Stimulated activated CD4-positive, alpha-beta T cell treated with anti-CD3 and anti-CD28 coated beads, Interleukin-4, amount 100 ng/mL, for 1 hour (primary cell): ENCODE results near the gene LRCH2.

Experiments
- DNase-seq: peaks from one replicate; pipeline ENCODE4 v3.0.0-alpha.2; 2020

The LRCH2 gene

DNA sequence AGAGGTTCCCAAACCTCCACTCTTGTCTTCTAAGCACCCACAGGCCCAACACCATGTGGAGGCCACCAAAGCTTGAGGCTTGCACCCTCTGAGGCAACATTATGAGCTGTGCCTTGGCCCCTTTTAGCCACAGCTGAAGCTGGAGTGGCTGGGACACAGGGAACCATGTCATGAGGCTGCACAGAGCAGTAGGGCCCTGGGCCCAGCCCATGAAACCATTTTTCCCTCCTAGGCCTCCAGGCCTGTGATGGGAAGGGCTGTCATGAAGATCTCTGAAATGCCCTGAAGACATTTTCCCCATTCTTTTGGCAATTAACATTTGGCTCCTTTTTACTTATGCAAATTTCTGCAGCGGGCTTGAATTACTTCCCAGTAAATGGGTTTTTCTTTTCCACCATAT is 29.9 kb downstream of the LRCH2 start:
- no peak for DNase-seq

DNA sequence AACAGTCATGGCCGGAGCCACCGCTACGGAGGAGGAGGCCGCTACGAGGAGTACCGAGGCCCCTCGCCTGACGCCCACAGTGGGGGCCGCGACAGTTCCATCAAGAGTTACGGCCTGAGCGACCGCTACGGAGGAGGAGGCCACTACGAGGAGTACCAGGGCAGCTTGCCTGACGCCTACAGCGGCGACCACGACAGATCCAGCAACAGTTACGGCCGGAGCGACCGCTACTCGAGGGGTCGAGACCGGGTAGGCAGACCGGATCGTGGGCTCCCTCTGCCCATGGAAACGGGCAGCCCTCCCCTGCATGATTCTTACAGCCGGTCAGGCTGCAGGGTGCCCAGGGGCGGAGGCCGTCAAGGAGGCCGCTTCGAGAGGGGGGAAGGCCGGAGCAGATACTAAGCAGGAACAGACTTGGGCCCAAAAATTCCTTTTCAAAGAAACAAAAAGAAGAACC is 41.6 kb downstream of the LRCH2 start:
- DNase-seq: no peak

DNA sequence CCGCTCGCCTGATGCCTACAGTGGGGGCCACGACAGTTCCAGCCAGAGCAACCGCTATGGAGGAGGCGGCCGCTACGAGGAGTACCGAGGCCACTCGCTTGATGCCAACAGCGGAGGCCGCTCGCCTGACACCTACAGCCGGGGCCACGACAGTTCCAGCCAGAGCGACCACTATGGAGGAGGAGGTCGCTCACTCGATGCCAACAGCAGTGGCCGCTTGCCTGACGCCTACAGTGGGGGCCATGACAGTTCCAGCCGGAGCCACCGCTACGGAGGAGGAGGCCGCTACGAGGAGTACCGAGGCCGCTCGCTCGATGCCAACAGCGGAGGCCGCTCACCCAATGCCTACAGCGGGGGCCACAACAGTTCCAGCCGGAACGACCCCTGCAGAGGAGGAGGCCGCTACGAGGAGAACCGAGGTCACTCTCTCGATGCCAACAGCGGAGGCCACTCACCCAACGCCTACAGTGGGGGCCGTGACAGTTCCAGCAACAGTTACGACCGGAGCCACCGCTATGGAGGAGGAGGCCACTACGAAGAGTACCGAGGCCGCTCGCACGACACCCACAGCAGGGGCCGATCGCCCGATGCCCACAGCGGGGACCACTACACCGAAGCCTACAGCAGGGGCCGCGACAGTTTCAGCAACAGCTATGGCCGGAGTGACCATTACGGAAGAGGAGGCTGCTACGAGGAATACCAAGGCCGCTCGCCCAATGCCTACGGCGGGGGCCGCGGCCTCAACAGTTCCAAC is 42.2 kb downstream of the LRCH2 start:
- no peak for DNase-seq

DNA sequence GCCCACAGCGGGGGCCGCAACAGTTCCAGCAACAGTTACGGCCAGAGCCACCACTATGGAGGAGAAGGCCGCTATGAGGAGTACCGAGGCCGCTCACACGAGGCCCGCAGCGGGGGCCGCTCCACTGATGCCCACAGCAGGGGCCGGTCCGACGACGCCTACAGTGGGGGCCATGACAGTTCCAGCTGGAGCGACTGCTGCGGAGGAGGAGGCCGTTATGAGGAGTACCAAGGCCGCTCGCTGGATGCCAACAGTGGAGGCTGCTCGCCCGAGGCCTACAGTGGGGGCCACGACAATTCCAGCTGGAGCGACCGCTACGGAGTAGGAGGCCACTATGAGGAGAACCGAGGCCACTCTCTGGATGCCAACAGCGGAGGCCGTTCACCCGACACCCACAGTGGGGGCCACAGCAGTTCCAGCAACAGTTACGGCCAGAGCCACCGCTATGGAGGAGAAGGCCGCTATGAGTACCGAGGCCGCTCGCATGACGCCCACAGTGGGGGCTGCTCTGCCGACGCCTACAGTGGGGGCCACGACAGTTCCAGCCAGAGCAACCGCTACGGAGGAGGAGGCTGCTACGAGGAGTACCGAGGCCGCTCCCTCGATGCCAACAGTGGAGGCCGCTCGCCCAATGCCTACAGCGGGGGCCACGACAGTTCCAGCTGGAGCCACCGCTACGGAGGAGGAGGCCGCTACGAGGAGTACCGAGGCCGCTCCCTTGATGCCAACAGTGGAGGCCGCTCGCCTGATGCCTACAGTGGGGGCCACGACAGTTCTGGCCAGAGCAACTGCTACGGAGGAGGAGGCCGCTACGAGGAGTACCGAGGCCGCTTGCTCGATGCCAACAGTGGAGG is 43.0 kb downstream of the LRCH2 start:
- DNase-seq: no peak

DNA sequence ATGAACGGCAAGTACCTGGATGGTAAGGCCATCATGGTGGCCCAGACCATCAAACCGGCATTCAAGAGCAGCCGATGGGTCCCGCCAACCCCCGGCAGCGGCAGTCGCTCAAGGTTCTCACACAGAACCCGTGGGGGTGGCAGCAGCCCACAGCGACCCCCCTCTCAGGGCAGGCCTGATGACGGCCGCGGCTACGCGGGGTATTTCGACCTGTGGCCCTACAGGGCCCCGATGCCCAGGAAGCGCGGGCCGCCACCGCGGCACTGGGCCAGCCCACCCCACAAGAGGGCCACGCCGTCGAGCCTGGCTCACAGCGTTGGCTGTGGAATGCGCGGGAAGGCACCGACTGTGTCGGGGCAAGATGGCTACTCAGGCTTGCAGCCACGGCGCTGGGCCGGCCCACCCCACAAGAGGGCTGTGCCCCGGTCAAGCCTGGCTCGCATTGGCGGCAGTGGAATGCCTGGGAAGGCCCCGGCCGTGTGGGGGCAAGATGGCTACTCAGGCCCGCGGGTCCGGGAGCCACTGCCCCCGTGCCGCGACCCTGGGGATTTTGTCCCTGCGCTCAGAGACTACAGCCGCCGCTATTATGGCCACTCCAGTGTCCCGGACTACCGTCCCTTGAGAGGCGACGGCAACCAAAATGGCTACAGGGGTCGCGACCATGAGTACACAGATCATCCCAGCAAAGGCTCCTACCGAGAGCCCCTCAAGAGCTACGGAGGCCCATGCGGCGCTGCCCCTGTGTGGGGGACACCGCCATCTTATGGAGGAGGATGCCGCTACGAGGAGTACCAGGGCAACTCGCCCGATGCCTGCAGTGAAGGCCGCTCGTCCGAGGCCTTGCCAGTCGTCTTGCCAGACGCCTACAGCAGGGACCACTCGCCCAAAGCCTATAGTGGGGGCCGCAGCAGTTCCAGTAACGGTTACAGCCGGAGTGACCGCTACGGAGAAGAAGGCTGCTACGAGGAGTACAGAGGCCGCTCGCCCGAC is 44.0 kb downstream of the LRCH2 start:
- DNase-seq: no peak

DNA sequence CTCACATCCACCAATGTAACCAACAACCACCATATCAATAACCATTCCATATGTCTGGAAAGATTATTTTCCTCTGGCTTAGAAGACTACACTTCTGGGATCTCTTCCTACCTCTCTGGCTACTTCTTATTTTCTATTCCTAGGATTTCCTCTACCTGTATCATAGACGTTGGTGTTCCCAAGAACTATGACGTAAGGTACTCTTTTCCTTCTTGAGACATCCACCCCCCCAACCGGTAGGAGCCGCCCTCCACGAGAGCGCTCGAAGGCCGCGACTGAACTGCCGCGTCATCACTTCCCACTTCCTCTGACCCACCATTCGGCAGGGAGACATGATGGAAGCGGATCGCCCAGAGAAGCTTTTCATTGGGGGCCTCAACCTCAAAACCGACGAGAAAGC is 44.8 kb downstream of the LRCH2 start, which contains the start of gene RBMXL3:
TSS of gene RBMXL3 (plus strand) at position 301 of the 400 bp plus-strand sequence. CDS start at position 333, 32 bp downstream.
- no peak for DNase-seq

DNA sequence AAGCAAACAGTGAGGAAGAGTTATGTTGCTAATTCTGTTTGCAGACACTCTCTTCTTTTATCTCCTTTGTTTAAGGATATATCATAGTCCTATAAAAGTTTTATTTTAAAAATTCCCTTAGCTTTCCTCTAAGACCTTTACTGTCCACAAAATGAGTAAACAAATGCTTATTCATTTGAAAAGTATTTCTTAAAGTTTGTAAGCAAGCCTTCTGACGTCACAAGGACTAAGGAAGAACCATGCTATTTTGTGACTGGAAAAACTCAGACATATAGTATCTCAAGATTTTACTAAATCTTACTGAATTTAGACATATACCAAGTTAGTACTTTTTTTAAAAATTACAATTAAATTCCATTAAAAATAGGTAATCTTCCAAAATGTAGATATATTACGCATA is 49.9 kb downstream of the LRCH2 start:
- DNase-seq: no peak

DNA sequence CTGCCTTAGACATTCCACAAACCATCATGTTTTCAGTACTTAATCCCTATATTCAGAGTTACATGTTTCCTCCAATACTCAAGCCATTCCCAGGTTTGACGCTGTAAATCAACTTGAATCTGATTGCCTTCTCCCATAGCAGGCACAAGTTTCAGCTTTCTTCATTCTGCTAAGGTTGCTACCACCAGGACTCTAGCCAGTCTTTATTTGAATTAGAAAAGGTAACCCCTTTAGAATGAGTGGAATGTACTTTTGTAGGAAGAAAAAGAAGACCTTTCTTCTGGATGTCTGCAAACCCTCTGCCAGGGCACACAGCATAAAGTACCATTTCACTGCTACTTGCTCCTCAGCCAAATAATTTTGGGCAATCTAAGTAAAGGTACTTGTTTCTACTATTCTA is 55.4 kb downstream of the LRCH2 start:
- DNase-seq: no peak

DNA sequence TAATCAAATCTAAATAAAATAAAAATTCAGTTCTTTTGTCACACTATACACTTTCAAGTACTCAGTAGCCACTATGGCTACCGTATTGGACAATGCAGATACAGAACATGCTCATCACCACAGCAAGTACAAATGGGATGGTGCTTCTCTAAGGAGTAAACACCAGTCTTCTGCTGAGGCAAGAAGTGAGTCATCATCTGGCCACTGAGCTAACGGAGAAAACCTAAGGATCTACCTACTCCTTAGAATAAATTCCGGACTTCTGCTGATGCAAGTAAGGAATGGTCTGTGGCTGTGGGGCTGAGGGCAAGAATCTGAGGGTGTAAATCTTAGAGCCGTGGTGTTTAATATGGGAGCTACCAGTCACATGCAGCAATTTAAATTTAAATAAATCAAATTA is 56.0 kb downstream of the LRCH2 start:
- DNase-seq: no peak

DNA sequence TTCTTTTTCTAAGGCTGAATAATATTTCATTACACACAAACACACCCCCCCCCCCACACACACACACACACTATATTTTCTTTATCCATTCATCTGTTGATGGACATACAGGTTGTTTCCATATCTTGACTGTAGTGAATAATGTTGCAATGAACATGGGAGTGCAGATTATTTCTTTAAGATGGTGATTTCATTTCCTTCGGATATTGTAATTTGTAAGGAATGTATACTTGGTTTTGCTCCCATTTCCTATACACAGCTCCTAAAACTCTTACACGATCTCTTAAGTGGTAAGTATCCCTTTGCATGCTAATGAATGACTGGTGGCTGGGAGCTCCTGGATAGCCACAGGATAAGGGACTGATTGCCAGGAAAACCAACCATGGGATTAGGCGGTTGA is 59.3 kb downstream of the LRCH2 start:
- no peak for DNase-seq

DNA sequence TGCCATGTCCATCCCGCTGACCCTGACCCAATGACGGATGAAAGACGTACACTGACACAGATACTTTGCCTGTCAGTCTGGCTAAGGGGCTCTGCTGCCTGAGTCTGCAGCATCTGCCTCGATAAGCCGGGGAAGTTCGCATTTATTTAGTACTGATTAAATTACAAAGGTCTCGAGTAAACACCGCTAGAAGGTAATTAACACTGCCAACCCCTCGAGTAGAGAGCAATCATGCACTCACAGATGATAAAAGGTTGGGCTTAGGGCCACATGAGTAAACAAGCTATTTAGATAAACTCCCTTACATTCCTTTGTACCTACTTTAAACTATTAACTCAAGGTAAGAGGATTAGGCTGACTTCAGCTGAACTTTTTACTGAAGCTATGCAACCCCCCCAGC is 60.7 kb downstream of the LRCH2 start:
- DNase-seq: no peak

DNA sequence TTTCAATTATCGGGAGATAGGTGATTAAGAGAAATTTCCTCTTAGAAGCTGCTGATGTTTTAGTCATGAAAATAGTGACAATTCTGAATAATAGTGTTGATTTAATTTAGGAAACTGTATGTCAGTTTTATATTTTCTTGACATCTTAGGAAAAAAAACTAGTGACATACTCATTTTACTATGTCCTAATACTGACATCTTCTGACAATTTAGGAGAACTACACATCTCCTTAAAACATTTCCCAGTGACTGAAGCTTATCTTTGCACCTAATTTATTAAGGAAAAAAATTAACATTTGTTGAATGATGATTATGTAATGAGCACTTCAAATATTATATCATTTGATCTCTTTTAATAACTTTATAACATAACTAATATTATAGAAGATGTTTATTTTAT is 86.7 kb downstream of the LRCH2 start:
- DNase-seq: no peak

DNA sequence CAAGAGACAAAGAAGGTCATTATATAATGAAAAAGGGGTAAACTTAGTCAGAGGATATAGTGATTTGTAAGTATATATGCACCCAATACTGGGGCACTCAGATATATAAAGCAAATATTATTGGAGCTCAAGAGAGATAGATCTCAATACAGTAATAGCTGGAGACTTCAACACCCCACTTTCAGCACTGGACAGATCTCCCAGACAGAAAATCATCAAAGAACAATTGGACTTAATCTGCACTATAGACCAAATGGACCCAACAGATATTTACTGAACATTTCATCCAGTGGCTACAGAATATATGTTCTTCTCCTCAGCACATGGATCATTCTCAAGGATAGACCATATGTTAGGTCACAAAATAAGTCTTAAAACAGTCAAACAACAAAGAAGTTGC is 91.8 kb downstream of the LRCH2 start:
- no peak for DNase-seq

DNA sequence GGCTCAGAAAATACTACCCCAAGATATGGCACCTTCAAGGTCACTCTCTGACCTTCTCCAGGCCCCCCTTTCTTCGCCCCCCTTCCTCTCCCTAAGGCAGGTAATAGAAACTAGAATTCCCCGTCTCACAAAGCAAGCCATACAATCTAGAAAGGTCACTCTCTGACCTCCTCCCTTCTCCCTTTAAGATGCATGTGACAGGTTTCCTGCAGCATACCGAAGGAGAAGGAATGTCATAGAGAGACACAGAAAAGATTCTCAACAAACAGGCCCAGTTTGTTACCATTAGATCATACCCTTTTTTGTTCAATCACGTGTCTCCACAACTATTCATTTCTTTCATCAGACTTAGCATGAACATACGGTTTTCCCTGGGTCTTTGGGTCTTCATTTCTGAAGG is 95.9 kb downstream of the LRCH2 start:
- DNase-seq: no peak

DNA sequence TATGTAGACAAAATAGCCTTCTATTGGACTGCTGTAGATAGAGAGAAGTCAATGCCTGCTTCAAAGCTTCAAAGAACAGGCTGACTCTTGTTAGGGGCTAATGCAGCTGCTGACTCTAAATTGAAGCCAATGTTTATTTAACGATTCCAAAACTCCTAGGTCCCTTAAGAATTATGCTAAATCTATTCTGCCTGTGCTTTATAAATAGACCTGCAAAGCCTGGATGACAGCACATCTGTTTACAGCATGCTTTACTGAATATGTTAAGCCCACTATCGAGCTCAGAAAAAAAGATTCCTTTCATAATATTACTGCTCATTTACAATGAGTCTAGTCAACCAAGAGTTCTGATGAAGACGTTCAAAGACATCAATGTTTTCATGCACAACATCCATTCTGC is 99.5 kb downstream of the LRCH2 start:
- DNase-seq: no peak

DNA sequence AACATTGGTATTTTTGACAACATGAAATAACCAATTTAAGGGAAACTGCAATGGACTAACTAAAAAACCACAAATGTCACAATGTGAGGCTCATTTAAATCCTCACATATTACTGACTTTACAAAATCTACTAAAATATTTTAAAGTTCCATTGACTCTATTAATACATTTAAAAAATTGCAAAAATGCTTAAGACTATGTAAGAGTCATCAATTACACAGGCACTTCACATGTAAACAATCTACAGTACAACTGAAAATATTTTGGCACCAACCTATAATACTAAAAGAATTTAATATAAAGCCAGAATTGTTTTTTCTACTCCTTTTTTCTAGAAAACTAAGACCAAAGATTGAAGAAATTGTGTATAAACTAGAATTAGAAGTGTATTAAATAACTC is 121.5 kb downstream of the LRCH2 start:
- no peak for DNase-seq

DNA sequence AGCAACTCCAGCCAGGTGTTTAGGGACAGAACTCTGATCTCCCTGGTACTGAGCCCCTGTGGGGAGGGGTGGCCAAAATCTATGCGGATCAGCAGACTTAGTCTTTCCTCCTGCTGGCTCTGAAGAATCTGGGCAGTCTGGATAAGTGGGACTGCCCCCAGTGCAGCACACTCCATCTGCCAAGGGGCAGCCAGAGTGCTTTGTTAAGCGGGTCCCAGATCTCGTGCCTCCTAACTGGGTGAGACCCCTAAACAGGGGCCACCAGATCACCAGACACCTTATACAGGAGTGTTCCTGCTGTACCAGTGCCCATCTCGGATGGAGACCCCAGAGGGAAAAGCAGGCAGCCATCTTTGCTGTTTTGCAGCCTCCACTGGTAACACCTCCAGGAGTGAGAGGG is 135.0 kb downstream of the LRCH2 start:
- DNase-seq: no peak

DNA sequence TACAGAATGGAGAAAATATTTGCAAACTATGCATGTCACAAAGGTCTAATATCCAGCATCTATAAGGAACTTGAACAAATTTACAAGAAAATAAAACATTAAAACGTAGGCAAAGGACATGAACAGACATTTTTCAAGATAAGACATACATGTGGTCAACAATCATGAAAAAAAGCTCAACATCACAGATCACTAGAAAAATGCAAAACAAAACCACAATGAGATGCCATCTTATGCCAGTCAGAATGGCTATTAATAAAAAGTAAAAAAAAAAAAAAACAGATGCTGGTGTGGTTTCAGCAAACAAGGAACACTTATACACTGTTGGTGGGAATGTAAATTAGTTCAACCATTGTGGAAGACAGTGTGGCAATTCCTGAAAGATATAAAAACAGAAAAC is 140.7 kb downstream of the LRCH2 start:
- no peak for DNase-seq

DNA sequence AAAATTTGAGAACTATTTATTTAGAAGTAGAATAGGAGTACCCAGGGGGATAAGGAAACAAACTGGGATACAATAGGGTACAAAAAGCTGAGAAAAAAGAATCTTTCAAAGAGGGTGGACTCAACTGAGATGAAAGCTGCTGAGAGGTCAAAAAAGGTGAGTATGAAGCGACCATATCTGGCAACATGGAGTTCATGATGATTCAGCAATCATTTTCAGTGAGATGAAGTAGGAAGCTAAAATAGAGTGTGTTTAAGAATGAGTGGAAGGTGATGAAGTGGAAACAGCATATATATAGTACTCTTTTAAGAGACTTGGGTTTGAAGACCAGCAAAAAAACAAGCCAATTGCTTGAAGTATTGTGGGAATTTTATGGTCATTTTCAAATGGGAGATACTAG is 144.5 kb downstream of the LRCH2 start:
- DNase-seq: no peak

DNA sequence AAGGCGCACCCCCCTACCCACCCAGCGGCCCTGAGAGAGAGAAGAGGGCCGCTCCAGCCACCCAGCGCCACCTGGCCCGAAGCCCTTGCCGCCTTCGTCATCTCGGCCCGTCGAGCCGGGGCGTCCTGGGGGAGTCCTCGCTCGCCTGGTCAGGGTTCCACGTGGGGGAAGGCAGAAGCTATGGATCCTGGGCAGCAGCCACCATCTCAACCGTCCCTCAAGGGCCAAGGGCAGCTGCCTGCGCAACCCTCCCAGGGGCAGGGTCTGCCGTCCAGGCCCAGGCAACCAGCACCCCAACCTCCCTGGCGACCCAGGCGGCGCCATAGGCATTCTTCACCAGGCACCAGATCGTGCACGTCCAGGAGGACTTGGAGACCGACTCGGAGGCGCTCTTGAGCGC is 165.0 kb downstream of the LRCH2 start:
- no peak for DNase-seq

DNA sequence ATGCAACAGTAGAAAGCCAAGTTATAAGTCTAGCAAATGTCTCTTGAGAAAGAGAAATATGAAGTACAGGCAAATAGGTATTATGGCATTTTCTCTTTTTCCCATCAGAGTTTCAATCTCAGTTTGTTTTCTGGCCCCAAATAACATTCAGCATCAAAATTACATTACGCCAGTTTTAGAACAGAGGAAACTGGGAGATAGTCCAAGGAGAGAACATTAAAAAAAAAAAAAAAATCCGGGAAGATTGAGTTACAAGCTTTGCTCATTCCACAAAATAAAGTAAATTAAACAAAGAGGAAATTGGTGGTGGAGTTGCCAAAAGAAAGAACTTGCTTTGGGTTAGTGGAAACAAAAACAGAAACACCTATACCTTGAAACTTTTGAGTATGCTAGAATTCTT is 166.1 kb downstream of the LRCH2 start:
- DNase-seq: no peak

DNA sequence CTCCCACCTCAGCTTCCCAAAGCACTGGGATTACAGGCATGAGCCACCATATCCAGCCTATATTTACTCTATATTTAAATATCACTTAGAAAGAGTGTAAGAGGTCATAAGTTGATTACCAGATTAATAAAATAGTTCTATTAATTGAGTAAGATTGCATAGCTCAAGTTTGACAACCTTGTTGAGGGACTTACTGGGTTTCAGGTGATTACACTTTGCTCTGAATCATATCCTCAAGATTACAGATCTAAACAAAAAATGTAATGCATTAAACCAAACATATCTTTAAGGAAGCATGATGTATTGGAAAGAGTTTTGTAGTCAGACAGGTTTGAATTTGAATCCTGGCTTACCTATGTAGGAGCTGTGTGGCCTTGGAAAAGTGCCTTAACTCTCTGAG is 168.6 kb downstream of the LRCH2 start:
- DNase-seq: no peak
